Heart right ventricle (tissue), 16 donors: ENCODE data around the gene TSPAN17. TPM values are rescaled to one million over a fixed set of nuclear protein-coding genes. Genes with fewer than 3 reads are reported as not detected.

Source experiments
- ATAC-seq, 8 donors: fragments of 200-7000 bp; cut with Tn5 transposase; one replicate each; pipeline ENCODE4 v1.9.1; 2020; ENCODE audit warnings: mild to moderate bottlenecking in 8 of 8, moderate library complexity in 8 of 8, moderate number of reproducible peaks in 1 of 8
- DNase-seq, 2 donors: peaks; one replicate each; pipeline ENCODE4 v3.0.0-alpha.2; 2020
- H3K27ac ChIP-seq, 10 donors: fragments of 200-600 bp; sonication (generic) in 2 of 10; one replicate each; pipeline versions ENCODE4 v1.5.0 to v1.8.0; 2020 to 2022; ENCODE audit warnings: mild to moderate bottlenecking in 3 of 10
- H3K27me3 ChIP-seq, 7 donors: fragments of 200-600 bp; one replicate each; pipeline ENCODE4 v1.8.0; 2021 to 2022; ENCODE audit warnings: mild to moderate bottlenecking in 2 of 7
- H3K36me3 ChIP-seq, 9 donors: fragments of 200-600 bp; sonication (generic) in 1 of 9; one replicate each; pipeline versions ENCODE4 v1.5.0 to v1.8.0; 2020 to 2022; ENCODE audit warnings: mild to moderate bottlenecking in 2 of 9
- H3K4me1 ChIP-seq, 9 donors: fragments of 200-600 bp; sonication (generic) in 1 of 9; one replicate each; pipeline versions ENCODE4 v1.5.0 to v1.8.0; 2020 to 2022; ENCODE audit warnings: mild to moderate bottlenecking in 4 of 9
- H3K4me3 ChIP-seq, 10 donors: fragments of 200-600 bp; sonication (generic) in 2 of 10; one replicate each; pipeline versions ENCODE4 v1.5.0 to v1.8.0; 2020 to 2022; ENCODE audit warnings: mild to moderate bottlenecking in 7 of 10, moderate library complexity in 2 of 10
- H3K9me3 ChIP-seq, 11 donors: fragments of 200-600 bp in 10 of 11; sonication (generic) in 2 of 11; one replicate each; pipeline versions ENCODE4 v1.5.0 to v1.8.0; 2013 to 2022; ENCODE audit warnings: mild to moderate bottlenecking in 2 of 11, control low read depth in 1 of 11, moderate library complexity in 1 of 11
- WGBS, 2 donors: extraction: QIAGEN DNeasy Blood & Tissue Kit; methylation state at CpG; one replicate each; pipeline ENCODE4 v1.1.7; 2013; ENCODE audit warnings: inconsistent platforms in 1 of 2; 5-methylcytosine and 5-hydroxymethylcytosine counted together
- intact Hi-C, 10 donors: fragments of 100-400 bp; cut with DNase I; formaldehyde crosslinking; loops; one replicate each; pipeline versions ENCODE4 v1.11.1 to v1.14.2; 2022
- polyA plus RNA-seq, 2 donors: library from polyadenylated mRNA; stranded (reverse); fragments of 200-250 nt; gene quantifications; one replicate each; pipeline ENCODE4 v1.2.3, GENCODE V29; 2013
- total RNA-seq, 10 donors: library from RNA; stranded (reverse); fragmentation: NEBNext Ultra II Directional in 3 of 10; extraction: Animal tissue kit (Norgen Biotek cat#: 25700) in 3 of 10; gene quantifications; one replicate each; pipeline versions ENCODE4 v1.2.1 to v1.2.4, GENCODE V29; 2021 to 2023
- TF ChIP-seq, protein P1 (sequence below), 9 donors: fragments of 200-600 bp; sonication (generic) in 2 of 9; IDR thresholded peaks; one replicate each; pipeline versions ENCODE4 v1.5.0 to v1.8.0; 2021 to 2022; ENCODE audit warnings: antibody characterized with exemption in 9 of 9, mild to moderate bottlenecking in 5 of 9, moderate library complexity in 1 of 9
- donor health status: Arrhythmogenic right ventricular cardiomyopathy.
- donor health status: ischemic (EF 13 %, LVEDD 7.1; RV severe dilation, severe dysfunction).
- donor health status: healthy with polysubstance abuse.
- donor health status: DM: no; HTN: yes; CAD: no.
- donor health status: DM: no; HTN: no; CAD: no.
- donor health status: ischemic (EF 25% LVEDD 6.9; RV normal size, moderate dysfunction).
- donor health status: ischemic (EF 25% LVEDD 5.7; RV mildly dilated, moderate dysfunction).
- donor health status: healthy.
- donor health status: DM: yes; HTN: yes; CAD: no.
- donor health status: Ischemic cardiomyopathy.
- donor health status: ischemic (EF 35%, LVEDD 5.7; RV mildly dilated, moderate dysfunction).
- donor health status: nonischemic (EF 11% LVEDD 7.7; RV severe dilation, severe dysfunction).
- donor health status: DM: yes; HTN: yes; CAD: no.
- donor health status: PGD.
- donor health status: ischemic (EF 29% LVEDD 5.4; RV normal size, mild dysfunction).
- donor health status: nonischemic (EF 23%, LVEDD 6.1; RV moderate dilation, normal function).

Gene TSPAN17
- total and polyA plus RNA-seq, 12 donors = 13.2 to 48.3 (median 27.3) TPM

DNA sequence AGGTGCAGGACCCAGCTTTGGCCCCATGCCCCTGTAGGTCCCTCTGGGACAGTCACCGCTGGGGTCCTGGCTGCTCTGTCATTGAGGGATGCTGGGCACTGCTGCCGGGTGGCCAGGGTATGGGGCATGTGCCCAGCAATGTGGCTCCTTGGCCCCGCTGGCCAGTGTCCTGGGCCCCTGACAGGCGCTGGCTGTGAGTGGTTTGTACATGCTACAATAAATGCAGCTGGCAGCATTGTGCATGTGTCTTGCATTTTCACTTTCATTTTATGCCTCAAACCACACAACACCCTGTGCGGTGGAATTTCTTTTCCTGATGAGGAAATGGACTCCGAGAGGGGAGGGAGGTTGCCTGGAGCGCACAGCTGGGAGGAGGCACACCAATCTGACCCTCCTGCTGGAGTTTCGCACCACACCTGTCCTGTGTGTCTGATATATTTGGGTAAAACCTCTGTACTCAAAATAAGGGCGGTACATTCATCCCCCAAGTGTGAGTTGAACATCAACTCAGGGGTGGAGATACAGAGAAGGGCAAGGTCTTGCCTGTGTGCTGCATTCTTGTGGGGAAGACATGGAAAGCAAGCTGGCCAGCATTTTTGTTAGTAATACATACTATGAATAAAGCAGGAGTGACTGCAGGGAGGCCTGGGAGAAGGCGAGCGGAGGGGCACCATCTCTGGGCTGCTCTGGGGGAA is 11.7 kb downstream of the TSPAN17 start:
- peak in 6 of 8 donors; percentile 20 to 57 (median 42) for ATAC-seq
- WGBS, 2 donors = 60 to 66% methylated on average over 11 of the region's 11 CpGs
- Histone ChIP-seq H3K27me3 (peaks cover 0 to 23% (median 16%) of the 10 kb centered on the region in 7 donors), H3K4me1 (peaks cover 0 to 28% (median 14%) of the 10 kb centered on the region in 9 donors), H3K9me3 (no peaks in the 10 kb centered on the region), H3K27ac (peak overlapping the region in 4 of 10 donors; percentile 13 to 63 (median 33)), H3K4me3 (peak overlapping the region in 4 of 10 donors; percentile 8 to 29 (median 16)), H3K36me3 (peaks cover 0 to 38% (median 5%) of the 10 kb centered on the region in 9 donors)
- DNase-seq = no peak
- TF ChIP-seq, protein P1, sequence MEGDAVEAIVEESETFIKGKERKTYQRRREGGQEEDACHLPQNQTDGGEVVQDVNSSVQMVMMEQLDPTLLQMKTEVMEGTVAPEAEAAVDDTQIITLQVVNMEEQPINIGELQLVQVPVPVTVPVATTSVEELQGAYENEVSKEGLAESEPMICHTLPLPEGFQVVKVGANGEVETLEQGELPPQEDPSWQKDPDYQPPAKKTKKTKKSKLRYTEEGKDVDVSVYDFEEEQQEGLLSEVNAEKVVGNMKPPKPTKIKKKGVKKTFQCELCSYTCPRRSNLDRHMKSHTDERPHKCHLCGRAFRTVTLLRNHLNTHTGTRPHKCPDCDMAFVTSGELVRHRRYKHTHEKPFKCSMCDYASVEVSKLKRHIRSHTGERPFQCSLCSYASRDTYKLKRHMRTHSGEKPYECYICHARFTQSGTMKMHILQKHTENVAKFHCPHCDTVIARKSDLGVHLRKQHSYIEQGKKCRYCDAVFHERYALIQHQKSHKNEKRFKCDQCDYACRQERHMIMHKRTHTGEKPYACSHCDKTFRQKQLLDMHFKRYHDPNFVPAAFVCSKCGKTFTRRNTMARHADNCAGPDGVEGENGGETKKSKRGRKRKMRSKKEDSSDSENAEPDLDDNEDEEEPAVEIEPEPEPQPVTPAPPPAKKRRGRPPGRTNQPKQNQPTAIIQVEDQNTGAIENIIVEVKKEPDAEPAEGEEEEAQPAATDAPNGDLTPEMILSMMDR (IDR thresholded peaks at IDR 0.05) = no peak
- intact Hi-C loops = loop anchor here in 8 of 10 donors (2.0 to 10.0 kb wide), 5 partner anchors 156 to 454 kb away; partner anchors contain the start of gene UNC5A (in 1 of the 8)

DNA sequence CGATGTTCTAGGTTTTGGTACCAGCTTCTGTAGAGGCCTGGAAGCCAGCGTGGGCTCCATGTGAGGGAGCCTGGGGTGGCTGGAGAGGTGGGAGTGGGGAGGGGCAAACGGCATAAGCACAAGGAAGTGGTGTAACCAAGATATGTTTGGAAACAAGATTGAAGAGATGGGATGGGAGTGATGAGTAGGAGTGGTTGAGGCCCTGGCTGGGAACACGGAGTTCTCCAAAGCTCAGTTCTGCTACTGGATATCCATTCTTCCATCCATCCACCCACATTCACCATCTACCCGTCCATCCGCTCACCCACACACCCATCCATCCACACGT is 12.2 kb downstream of the TSPAN17 start:
- intact Hi-C loops = loop anchor here in 8 of 10 donors (2.0 to 10.0 kb wide), 5 partner anchors 155 to 453 kb away; partner anchors contain the start of gene UNC5A (in 1 of the 8)
- TF ChIP-seq, protein P1 (IDR thresholded peaks at IDR 0.05) = no peak
- peaks cover 0 to 32% (median 4%) of the 10 kb centered on the region in 9 donors for H3K36me3 ChIP-seq
- H3K4me1 ChIP-seq = peaks cover 0 to 28% (median 14%) of the 10 kb centered on the region in 9 donors
- no peak overlapping the region for H3K4me3 ChIP-seq
- WGBS, 2 donors = 81 to 84% methylated on average over 7 of the region's 7 CpGs
- no peaks in the 10 kb centered on the region for H3K9me3 ChIP-seq
- no peak for ATAC-seq
- peak overlapping the region in 1 of 10 donors; percentile 63 for H3K27ac ChIP-seq
- peaks cover 0 to 28% (median 20%) of the 10 kb centered on the region in 7 donors for H3K27me3 ChIP-seq
- no peak for DNase-seq

DNA sequence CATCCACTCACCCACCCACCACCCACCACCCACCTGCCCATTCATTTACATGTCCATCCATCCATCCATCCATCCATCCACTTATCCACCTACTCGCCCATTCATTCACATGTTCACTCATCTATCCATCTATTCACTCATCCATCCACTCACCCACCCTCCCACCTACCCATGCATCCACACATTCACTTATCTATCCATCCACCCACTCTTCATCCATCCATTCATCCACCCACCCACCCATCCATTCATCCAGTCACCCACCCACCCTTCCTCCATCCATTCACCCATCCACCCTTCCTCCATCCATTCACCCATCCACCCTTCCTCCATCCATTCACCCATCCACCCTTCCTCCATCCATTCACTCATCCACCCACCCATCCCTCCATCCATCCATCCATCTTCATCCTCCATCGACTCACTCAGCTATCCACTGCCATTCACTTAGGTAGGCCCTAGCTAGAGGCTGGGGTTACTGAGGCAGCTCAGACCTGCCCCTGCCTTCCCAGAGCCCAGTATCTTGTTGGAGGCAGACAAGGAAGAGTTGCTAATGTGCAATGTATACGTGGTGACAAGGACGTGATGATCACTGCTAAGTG is 12.7 kb downstream of the TSPAN17 start:
- TF ChIP-seq, protein P1 (IDR thresholded peaks at IDR 0.05) = no peak
- H3K4me3 ChIP-seq = no peak overlapping the region
- DNase-seq (no peak), ATAC-seq (no peak)
- peaks cover 0 to 33% (median 25%) of the 10 kb centered on the region in 7 donors for H3K27me3 ChIP-seq
- WGBS, 2 donors = 74 to 77% methylated on average over 4 of the region's 4 CpGs
- no peak overlapping the region for H3K27ac ChIP-seq
- H3K4me1 ChIP-seq = peaks cover 0 to 28% (median 14%) of the 10 kb centered on the region in 9 donors
- no peaks in the 10 kb centered on the region for H3K9me3 ChIP-seq
- H3K36me3 ChIP-seq = peaks cover 0 to 28% (median 0%) of the 10 kb centered on the region in 9 donors
- intact Hi-C loops = loop anchor here (2.0 to 10.0 kb wide), 8 partner anchors 155 to 453 kb away; partner anchors contain the start of gene UNC5A (in 4 of the 10)

- Histone ChIP-seq H3K9me3 (no peaks in the 10 kb centered on the region), H3K27ac (no peak overlapping the region), H3K36me3 (peaks cover 0 to 22% (median 0%) of the 10 kb centered on the region in 9 donors), H3K4me1 (peaks cover 0 to 28% (median 14%) of the 10 kb centered on the region in 9 donors), H3K27me3 (peaks cover 0 to 39% (median 29%) of the 10 kb centered on the region in 7 donors), H3K4me3 (no peak overlapping the region)
- TF ChIP-seq, protein P1 (IDR thresholded peaks at IDR 0.05) = no peak
- intact Hi-C loops = loop anchor here in 8 of 10 donors (2.0 to 10.0 kb wide), 7 partner anchors 154 to 452 kb away; partner anchors contain the start of gene UNC5A (in 3 of the 8)
- no peak for DNase-seq
- peak in 1 of 8 donors; percentile 1 for ATAC-seq
- WGBS, 2 donors = 15 to 26% methylated on average over 1 of the region's 1 CpG
Measured at GRCh38 chr5:176660530-176660859, 13.2 kb downstream of the TSPAN17 start.
